Measurements from ENCODE around the gene MYBBP1A.
"Not testable (repeated sequence)": the region's sequence is repeated elsewhere in the genome, so short reads cannot be mapped to it uniquely, and the experiment has no call there.

MYBBP1A gene

GRCh38 chr17:4588391-4588790 lies 33.2 kb upstream of the MYBBP1A start:
- DNase-seq = no peak

- no peak for DNase-seq
Measured at GRCh38 chr17:4587803-4588202, 32.6 kb upstream of the MYBBP1A start.

GRCh38 chr17:4587195-4587594 lies 32.0 kb upstream of the MYBBP1A start:
- no peak for DNase-seq

GRCh38 chr17:4586043-4586442 lies 30.9 kb upstream of the MYBBP1A start:
- DNase-seq = no peak

GRCh38 chr17:4585638-4585994 lies 30.4 kb upstream of the MYBBP1A start:
- no peak for DNase-seq

GRCh38 chr17:4584917-4585637 lies 29.9 kb upstream of the MYBBP1A start:
- peak; percentile 62 for DNase-seq

GRCh38 chr17:4584101-4584916 lies 29.1 kb upstream of the MYBBP1A start, which contains the start of gene SMTNL2:
Gene SMTNL2 (plus strand): TSS chr17:4584529. CDS start chr17:4584606, 77 bp downstream.
- DNase-seq = peak; percentile 39

- DNase-seq = peak; percentile 39
Measured at GRCh38 chr17:4583782-4584100, 28.6 kb upstream of the MYBBP1A start.

GRCh38 chr17:4583206-4583605 lies 28.0 kb upstream of the MYBBP1A start:
- DNase-seq = no peak

- DNase-seq = no peak
Measured at GRCh38 chr17:4582691-4583090, 27.5 kb upstream of the MYBBP1A start.

- DNase-seq = peak; percentile 39
Measured at GRCh38 chr17:4582101-4582501, 26.9 kb upstream of the MYBBP1A start.

- DNase-seq = peak; percentile 4
Measured at GRCh38 chr17:4580291-4580690, 25.1 kb upstream of the MYBBP1A start.

- DNase-seq = no peak
Measured at GRCh38 chr17:4579678-4580077, 24.5 kb upstream of the MYBBP1A start.

GRCh38 chr17:4578349-4578748 lies 23.2 kb upstream of the MYBBP1A start:
- not testable (repeated sequence) for DNase-seq

- DNase-seq = no peak
Measured at GRCh38 chr17:4577386-4577993, 22.3 kb upstream of the MYBBP1A start.

GRCh38 chr17:4576729-4577322 lies 21.6 kb upstream of the MYBBP1A start:
- DNase-seq = no peak

GRCh38 chr17:4576161-4576558 lies 21.0 kb upstream of the MYBBP1A start:
- DNase-seq = no peak

- DNase-seq = no peak
Measured at GRCh38 chr17:4574448-4575045, 19.4 kb upstream of the MYBBP1A start.

- DNase-seq = peak; percentile 3
Measured at GRCh38 chr17:4573669-4574068, 18.5 kb upstream of the MYBBP1A start.

- no peak for DNase-seq
Measured at GRCh38 chr17:4573115-4573514, 17.9 kb upstream of the MYBBP1A start.

GRCh38 chr17:4572131-4572530 lies 16.9 kb upstream of the MYBBP1A start:
- no peak for DNase-seq

- no peak for DNase-seq
Measured at GRCh38 chr17:4569591-4569990, 14.4 kb upstream of the MYBBP1A start.

- peak; percentile 78 for DNase-seq
Measured at GRCh38 chr17:4566785-4567184, 11.6 kb upstream of the MYBBP1A start.
